GM11168 (cell line): ENCODE results near the gene ZNF182.

Experiments
- in situ Hi-C: fragments of 300-500 bp; cut with MboI; formaldehyde crosslinking; loops from one replicate; pipeline ENCODE4 v1.12.0; 2022; ENCODE audit warnings: low sequenced_read_pairs; ENCODE audit not compliant: unreplicated experiment

Gene ZNF182

GRCh38 chrX:47927212-47927611 is 76.6 kb downstream of the ZNF182 start:
- in situ Hi-C loops = no loop called here
